PC-9 (cell line): ENCODE data around the gene STX8.

Source experiments
- CTCF ChIP-seq: fragments of 200-600 bp; sonication (generic); conservative IDR thresholded peaks from 2 replicates; pipeline ENCODE4 v1.6.1; 2017; ENCODE audit warnings: mixed run types, antibody characterized with exemption, mild to moderate bottlenecking, moderate library complexity
- EZH2 ChIP-seq: fragments of 200-600 bp; sonication (generic); IDR thresholded peaks from 2 replicates; pipeline ENCODE4 v1.8.0; 2017; ENCODE audit warnings: antibody characterized with exemption, low read depth

- TF ChIP-seq CTCF (no peak), EZH2 (no peak)
Observed at GRCh38 chr17:9536061-9536460, 39.6 kb downstream of the STX8 start.
